Liver (tissue), 3 donors: ENCODE measurements around the gene CDC40.

Source experiments
- SP1 ChIP-seq: IDR thresholded peaks from 2 replicates; pipeline ENCODE4 v1.6.1; 2018; ENCODE audit warnings: antibody characterized with exemption, mild to moderate bottlenecking
- TF ChIP-seq, protein P1 (sequence below): fragments of 150-350 bp; IDR thresholded peaks from 2 replicates; pipeline ENCODE4 v1.5.1; 2017; ENCODE audit warnings: improper control_type of control experiment, low read depth, low read length; ENCODE audit not compliant: missing input control
- donor health status: healthy.
- donor health status: healthy.

DNA sequence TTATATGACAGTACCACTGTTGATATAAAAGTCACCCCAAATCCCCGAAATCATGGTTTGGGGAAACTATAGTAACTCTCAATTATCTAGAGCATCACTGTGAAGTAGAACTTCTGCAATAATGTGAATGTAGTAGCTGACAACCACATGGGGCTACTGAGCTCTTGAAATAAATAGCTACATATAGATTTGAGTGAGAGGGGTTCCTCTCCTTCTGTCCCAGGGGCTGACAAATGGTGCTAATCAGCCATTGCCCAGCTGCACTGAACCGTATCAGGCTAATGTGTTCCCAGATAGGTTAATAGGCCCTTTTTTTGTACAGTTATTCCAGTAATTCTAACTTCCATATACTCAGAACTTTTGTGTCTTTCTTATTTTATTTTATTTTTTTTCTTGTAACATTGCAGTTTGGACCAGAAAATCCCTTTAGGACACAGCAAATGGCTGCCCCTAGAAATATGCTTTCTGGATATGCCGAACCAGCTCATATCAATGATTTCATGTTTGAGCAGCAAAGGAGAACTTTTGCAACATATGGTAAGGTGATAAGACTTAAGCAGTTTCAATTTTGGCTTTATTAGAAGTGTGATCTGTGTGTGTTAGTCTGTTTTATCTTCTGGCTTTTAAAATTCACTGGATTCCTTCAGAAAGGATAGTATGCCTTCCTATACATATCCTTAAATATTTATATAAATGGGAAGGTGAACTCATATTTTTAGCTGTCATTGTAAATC lies 21.1 kb downstream of the CDC40 start:
- TF ChIP-seq, protein P1, sequence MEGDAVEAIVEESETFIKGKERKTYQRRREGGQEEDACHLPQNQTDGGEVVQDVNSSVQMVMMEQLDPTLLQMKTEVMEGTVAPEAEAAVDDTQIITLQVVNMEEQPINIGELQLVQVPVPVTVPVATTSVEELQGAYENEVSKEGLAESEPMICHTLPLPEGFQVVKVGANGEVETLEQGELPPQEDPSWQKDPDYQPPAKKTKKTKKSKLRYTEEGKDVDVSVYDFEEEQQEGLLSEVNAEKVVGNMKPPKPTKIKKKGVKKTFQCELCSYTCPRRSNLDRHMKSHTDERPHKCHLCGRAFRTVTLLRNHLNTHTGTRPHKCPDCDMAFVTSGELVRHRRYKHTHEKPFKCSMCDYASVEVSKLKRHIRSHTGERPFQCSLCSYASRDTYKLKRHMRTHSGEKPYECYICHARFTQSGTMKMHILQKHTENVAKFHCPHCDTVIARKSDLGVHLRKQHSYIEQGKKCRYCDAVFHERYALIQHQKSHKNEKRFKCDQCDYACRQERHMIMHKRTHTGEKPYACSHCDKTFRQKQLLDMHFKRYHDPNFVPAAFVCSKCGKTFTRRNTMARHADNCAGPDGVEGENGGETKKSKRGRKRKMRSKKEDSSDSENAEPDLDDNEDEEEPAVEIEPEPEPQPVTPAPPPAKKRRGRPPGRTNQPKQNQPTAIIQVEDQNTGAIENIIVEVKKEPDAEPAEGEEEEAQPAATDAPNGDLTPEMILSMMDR: no peak
- no peak for TF ChIP-seq SP1
